Left hindlimb (tissue), 1 donor: Measurements from ENCODE around the gene HFM1.

ENCODE experiments used
- DNase-seq: peaks from one replicate; pipeline ENCODE4 v3.0.0-alpha.2; 2018

The HFM1 gene

DNA sequence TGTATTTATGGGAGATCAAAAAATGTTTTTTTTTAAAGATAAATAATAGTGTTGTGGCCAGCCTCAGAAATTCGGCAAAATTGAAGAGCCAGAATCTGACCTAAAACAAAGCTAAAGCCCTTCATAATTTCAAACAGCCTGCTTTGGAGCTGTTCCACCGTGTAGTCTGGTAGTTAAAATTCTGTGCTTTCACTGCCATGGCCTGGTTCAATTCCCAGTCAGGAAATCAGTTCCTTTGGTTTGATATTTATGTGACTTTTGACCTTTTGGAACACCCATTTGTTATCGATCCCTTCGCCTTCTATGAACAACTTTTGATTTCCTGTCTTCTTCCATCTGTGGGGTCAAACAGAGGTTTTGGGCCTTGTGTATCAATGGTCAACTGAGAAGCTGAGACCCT is 179.8 kb downstream of the HFM1 start:
- no peak for DNase-seq

DNA sequence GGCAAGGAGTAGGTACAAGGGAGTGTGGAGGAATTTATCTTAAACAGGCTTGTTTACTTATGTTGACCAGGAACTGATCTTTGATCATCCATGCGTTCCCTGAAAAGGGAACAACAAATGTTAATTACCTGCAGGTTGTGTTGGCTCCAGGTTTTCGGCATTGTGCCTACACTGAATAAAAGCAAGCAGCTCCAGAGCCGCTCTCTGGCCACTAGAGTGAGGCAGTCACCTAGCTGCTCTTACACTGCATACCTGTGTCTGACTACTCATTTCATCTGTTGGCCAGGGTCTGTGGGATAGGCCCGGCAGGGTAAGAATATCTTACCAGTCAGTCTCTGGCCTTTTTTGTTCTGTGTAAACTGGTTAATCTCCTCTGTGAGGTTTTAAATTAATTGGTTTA is 183.6 kb downstream of the HFM1 start:
- no peak for DNase-seq

DNA sequence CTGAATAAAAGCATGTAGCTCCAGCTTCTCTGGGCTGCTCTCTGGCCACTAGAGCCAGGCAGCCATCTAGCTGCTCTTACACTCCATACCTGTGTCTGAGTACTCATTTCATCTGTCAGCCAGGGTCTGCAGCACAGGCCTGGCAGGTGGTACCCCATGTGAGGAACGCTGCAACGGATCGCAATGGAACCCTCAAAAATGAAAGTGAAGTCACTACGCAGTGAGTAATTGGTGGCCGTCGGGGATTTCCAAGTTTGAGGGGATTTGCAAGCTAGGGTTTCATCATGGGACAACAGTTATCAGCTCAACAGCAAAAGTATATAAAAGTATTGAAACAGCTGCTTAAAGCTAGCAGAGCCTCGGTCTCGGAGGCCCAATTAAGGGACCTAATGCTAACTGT is 186.7 kb downstream of the HFM1 start:
- DNase-seq = no peak
